Mesothelial cell of epicardium (in vitro differentiated cells): ENCODE measurements around the gene PEX12. TPM values are rescaled to one million over a fixed set of nuclear protein-coding genes. Genes with fewer than 3 reads are reported as not detected.

Experiments used
- DNase-seq, 2 experiments: peaks; one replicate each; pipeline ENCODE4 v3.0.0; 2021; ENCODE audit warnings: low spot score in 2 of 2; ENCODE audit not compliant: unreplicated experiment in 2 of 2
- H3K27ac Mint-ChIP-seq: 2 replicates; pipeline ENCODE4 v1.8.0; 2021; ENCODE audit warnings: mixed read lengths
- H3K27me3 Mint-ChIP-seq: 2 replicates; pipeline ENCODE4 v1.8.0; 2021; ENCODE audit warnings: low read depth, mixed read lengths
- H3K36me3 Mint-ChIP-seq: 2 replicates; pipeline ENCODE4 v1.8.0; 2021; ENCODE audit warnings: mixed read lengths
- H3K4me1 Mint-ChIP-seq: 2 replicates; pipeline ENCODE4 v1.8.0; 2021; ENCODE audit warnings: mixed read lengths
- H3K4me3 Mint-ChIP-seq: 2 replicates; pipeline ENCODE4 v1.8.0; 2021; ENCODE audit warnings: mild to moderate bottlenecking, moderate library complexity, mixed read lengths
- H3K9me3 Mint-ChIP-seq: 2 replicates; pipeline ENCODE4 v1.8.0; 2021; ENCODE audit warnings: mixed read lengths
- total RNA-seq: library from RNA; stranded (reverse); gene quantifications from 3 replicates; pipeline ENCODE4 v1.2.1, GENCODE V29; 2021
- TF ChIP-seq, protein P1 (sequence below): fragments of 200-600 bp; sonication (generic); IDR thresholded peaks from one replicate; pipeline ENCODE4 v1.5.0; 2021; ENCODE audit warnings: antibody characterized with exemption; ENCODE audit not compliant: unreplicated experiment

Gene PEX12
- total RNA-seq, 1 donor from 2014 or later: 5.0 TPM

GRCh38 chr17:35588196-35588920, 10.0 kb upstream of the PEX12 start:
- Mint-ChIP-seq H3K9me3 (no peaks in the 10 kb centered on the region), H3K36me3 (no peaks in the 10 kb centered on the region), H3K4me3 (peak overlapping the region; percentile 95), H3K4me1 (peaks cover 40% of the 10 kb centered on the region), H3K27me3 (peaks cover 13% of the 10 kb centered on the region), H3K27ac (peak overlapping the region; percentile 98)
- TF ChIP-seq, protein P1, sequence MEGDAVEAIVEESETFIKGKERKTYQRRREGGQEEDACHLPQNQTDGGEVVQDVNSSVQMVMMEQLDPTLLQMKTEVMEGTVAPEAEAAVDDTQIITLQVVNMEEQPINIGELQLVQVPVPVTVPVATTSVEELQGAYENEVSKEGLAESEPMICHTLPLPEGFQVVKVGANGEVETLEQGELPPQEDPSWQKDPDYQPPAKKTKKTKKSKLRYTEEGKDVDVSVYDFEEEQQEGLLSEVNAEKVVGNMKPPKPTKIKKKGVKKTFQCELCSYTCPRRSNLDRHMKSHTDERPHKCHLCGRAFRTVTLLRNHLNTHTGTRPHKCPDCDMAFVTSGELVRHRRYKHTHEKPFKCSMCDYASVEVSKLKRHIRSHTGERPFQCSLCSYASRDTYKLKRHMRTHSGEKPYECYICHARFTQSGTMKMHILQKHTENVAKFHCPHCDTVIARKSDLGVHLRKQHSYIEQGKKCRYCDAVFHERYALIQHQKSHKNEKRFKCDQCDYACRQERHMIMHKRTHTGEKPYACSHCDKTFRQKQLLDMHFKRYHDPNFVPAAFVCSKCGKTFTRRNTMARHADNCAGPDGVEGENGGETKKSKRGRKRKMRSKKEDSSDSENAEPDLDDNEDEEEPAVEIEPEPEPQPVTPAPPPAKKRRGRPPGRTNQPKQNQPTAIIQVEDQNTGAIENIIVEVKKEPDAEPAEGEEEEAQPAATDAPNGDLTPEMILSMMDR: no peak
- DNase-seq: no peak

DNA sequence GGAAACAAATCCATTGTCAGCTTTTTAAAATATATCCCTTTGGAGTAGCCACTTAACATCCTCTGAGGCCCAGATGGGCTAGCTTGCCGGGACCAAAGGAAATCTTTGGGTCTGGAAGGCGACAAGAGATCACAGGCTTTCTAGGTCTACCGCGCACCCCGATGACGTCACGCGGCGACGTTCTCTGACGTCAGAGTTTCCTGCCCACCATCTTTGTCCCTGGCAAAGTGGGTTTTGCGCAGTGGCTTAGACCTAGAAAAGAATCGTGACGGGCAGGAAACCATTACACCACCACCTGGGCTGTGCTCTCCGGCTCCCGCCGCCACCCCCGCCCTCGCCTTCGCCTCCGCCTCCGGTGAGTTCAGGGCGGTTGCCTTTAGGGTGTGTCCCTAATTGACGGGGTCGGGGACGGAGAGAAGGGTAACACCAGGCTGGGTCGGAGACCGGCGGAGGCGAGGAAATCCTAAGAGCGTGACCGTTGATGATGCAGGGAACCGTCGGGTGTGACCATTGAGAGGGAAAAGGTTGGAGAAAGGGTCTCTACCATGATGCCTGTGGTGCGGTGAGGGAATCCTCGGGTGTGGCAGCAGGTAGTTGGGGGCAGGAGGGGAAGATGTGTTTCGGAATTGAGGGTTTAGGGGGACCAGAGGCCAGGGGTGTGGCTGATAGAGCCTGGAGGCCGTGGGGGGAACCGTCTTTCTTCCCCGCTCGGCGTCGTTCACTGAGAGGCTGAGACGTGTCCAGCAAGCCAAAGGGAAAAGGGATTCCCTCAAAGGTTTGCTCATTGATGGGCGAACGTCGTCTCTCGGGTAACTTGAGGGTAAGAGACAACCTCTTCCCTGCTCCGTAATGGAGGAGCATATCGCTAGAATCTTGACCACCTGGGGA, 8.9 kb upstream of the PEX12 start, which contains the start of gene AP2B1:
Gene AP2B1 (plus strand): TSS at position 249 of the 888 bp plus-strand sequence. CDS start 6,709 bp downstream, outside the sequence.
- Mint-ChIP-seq H3K27me3 (peaks cover 18% of the 10 kb centered on the region), H3K27ac (peak within 1 kb of the TSS; percentile 98), H3K36me3 (no peaks in the 10 kb centered on the region), H3K9me3 (no peaks in the 10 kb centered on the region), H3K4me3 (peak within 1 kb of the TSS; percentile 95), H3K4me1 (peaks cover 39% of the 10 kb centered on the region)
- DNase-seq: peak; percentile 80 to 99
- TF ChIP-seq, protein P1: no peak

- DNase-seq: no peak
- peaks cover 39% of the 10 kb centered on the region for H3K4me1 Mint-ChIP-seq
- no peaks in the 10 kb centered on the region for H3K36me3 Mint-ChIP-seq
- TF ChIP-seq, protein P1: no peak
- H3K9me3 Mint-ChIP-seq: no peaks in the 10 kb centered on the region
- peak overlapping the region; percentile 95 for H3K4me3 Mint-ChIP-seq
- peak overlapping the region; percentile 98 for H3K27ac Mint-ChIP-seq
- H3K27me3 Mint-ChIP-seq: peaks cover 20% of the 10 kb centered on the region
Observed at GRCh38 chr17:35586569-35587073, 8.2 kb upstream of the PEX12 start.

GRCh38 chr17:35584061-35584460, 5.7 kb upstream of the PEX12 start:
- no peak for DNase-seq
- H3K4me3 Mint-ChIP-seq: no peak overlapping the region
- no peaks in the 10 kb centered on the region for H3K9me3 Mint-ChIP-seq
- no peaks in the 10 kb centered on the region for H3K36me3 Mint-ChIP-seq
- peaks cover 25% of the 10 kb centered on the region for H3K4me1 Mint-ChIP-seq
- TF ChIP-seq, protein P1: no peak
- H3K27me3 Mint-ChIP-seq: peaks cover 20% of the 10 kb centered on the region
- no peak overlapping the region for H3K27ac Mint-ChIP-seq

- no peaks in the 10 kb centered on the region for H3K9me3 Mint-ChIP-seq
- H3K4me3 Mint-ChIP-seq: peak overlapping the region; percentile 85
- peak overlapping the region; percentile 92 for H3K27ac Mint-ChIP-seq
- peaks cover 23% of the 10 kb centered on the region for H3K4me1 Mint-ChIP-seq
- DNase-seq: no peak
- peaks cover 12% of the 10 kb centered on the region for H3K27me3 Mint-ChIP-seq
- TF ChIP-seq, protein P1: no peak
- H3K36me3 Mint-ChIP-seq: no peaks in the 10 kb centered on the region
Observed at GRCh38 chr17:35578929-35579432, 610 bp upstream of the PEX12 start.
